IPS-18a (cell line): Measurements from ENCODE around the gene PRR9.

Experiments used
- H3K27ac ChIP-seq: one replicate; pipeline ENCODE4 v1.5.1; 2013; ENCODE audit warnings: low read length
- H3K27me3 ChIP-seq: one replicate; pipeline ENCODE4 v1.6.1; 2013; ENCODE audit warnings: mild to moderate bottlenecking, low read length; ENCODE audit not compliant: control insufficient read depth, insufficient read depth
- H3K36me3 ChIP-seq: one replicate; pipeline ENCODE4 v1.6.1; 2013; ENCODE audit warnings: low read depth, low read length; ENCODE audit not compliant: control insufficient read depth
- H3K4me1 ChIP-seq: one replicate; pipeline ENCODE4 v1.6.1; 2013; ENCODE audit warnings: low read depth, low read length; ENCODE audit not compliant: control insufficient read depth
- H3K4me3 ChIP-seq: one replicate; pipeline ENCODE4 v1.5.1; 2013; ENCODE audit warnings: low read length
- H3K9ac ChIP-seq: one replicate; pipeline ENCODE4 v1.6.1; 2013; ENCODE audit warnings: mild to moderate bottlenecking, low read length, moderate library complexity
- H3K9me3 ChIP-seq: one replicate; pipeline ENCODE4 v1.6.1; 2013; ENCODE audit warnings: low read depth, low read length; ENCODE audit not compliant: control insufficient read depth

Gene PRR9

GRCh38 chr1:153251988-153252387 lies 34.6 kb downstream of the PRR9 start:
- no peaks in the 10 kb centered on the region for H3K36me3 ChIP-seq
- no peaks in the 10 kb centered on the region for H3K27me3 ChIP-seq
- no peak overlapping the region for H3K4me3 ChIP-seq
- no peaks in the 10 kb centered on the region for H3K4me1 ChIP-seq
- H3K9me3 ChIP-seq, result no peaks in the 10 kb centered on the region
- H3K27ac ChIP-seq, result no peak overlapping the region
- no peak overlapping the region for H3K9ac ChIP-seq

- Histone ChIP-seq H3K4me3 (no peak overlapping the region), H3K27me3 (no peaks in the 10 kb centered on the region), H3K9me3 (no peaks in the 10 kb centered on the region), H3K36me3 (no peaks in the 10 kb centered on the region), H3K9ac (no peak overlapping the region), H3K27ac (no peak overlapping the region), H3K4me1 (no peaks in the 10 kb centered on the region)
These were observed 35.7 kb downstream of the PRR9 start for GRCh38 chr1:153253076-153253475.

DNA sequence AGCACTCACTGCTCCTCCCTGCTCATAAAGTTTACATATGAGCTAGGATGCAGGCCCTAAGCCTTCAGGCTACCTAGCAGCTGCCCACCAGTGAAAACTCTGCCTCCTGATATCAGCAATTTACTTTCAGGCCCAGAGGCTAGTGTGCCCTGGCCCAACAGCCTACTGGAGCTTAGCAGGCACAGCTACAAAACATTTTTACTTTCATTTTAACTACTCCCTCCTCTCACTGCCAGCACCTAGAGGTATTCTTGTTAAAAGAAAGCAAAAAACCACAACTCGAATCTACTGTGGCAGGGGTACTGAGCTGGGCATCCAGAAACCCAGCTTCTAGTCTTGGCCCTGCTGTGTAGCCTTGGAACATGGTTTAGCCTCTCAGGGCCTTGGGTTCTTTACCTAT lies 36.3 kb downstream of the PRR9 start:
- no peaks in the 10 kb centered on the region for H3K9me3 ChIP-seq
- no peak overlapping the region for H3K4me3 ChIP-seq
- no peaks in the 10 kb centered on the region for H3K4me1 ChIP-seq
- H3K27ac ChIP-seq, result no peak overlapping the region
- H3K36me3 ChIP-seq, result no peaks in the 10 kb centered on the region
- no peak overlapping the region for H3K9ac ChIP-seq
- peaks cover 3% of the 10 kb centered on the region for H3K27me3 ChIP-seq

GRCh38 chr1:153259387-153259786 lies 42.0 kb downstream of the PRR9 start, which contains the start of gene LORICRIN:
LORICRIN (plus strand) TSS chr1:153259687; CDS start chr1:153260950, 1,263 bp downstream.
- no peaks in the 10 kb centered on the region for H3K36me3 ChIP-seq
- peaks cover 51% of the 10 kb centered on the region for H3K27me3 ChIP-seq
- no peak within 1 kb of the TSS for H3K9ac ChIP-seq
- no peaks in the 10 kb centered on the region for H3K9me3 ChIP-seq
- peak within 1 kb of the TSS; percentile 29 for H3K4me3 ChIP-seq
- no peak within 1 kb of the TSS for H3K27ac ChIP-seq
- H3K4me1 ChIP-seq, result peaks cover 4% of the 10 kb centered on the region

GRCh38 chr1:153260585-153261280 lies 43.3 kb downstream of the PRR9 start:
- H3K4me3 ChIP-seq, result peak overlapping the region; percentile 60

DNA sequence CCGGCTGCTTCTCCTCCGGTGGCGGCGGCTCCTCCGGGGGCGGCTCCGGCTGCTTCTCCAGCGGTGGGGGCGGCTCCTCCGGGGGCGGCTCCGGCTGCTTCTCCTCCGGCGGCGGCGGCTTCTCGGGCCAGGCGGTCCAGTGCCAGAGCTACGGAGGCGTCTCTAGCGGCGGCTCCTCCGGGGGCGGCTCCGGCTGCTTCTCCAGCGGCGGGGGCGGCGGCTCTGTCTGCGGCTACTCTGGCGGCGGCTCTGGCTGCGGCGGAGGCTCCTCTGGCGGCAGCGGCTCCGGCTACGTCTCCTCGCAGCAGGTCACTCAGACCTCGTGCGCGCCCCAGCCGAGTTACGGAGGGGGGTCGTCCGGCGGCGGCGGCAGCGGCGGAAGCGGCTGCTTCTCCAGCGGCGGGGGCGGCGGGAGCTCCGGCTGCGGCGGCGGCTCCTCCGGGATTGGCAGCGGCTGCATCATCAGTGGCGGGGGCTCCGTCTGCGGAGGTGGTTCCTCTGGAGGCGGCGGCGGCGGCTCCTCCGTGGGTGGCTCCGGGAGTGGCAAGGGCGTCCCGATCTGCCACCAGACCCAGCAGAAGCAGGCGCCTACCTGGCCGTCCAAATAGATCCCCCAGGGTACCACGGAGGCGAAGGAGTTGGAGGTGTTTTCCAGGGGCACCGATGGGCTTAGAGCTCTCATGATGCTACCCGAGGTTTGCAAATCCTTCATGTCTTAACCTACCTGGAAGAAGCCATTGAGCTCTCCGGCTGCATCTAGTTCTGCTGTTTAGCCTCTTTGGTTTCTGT lies 44.1 kb downstream of the PRR9 start:
- Histone ChIP-seq H3K27ac (no peak overlapping the region), H3K27me3 (peaks cover 51% of the 10 kb centered on the region), H3K4me3 (peak overlapping the region; percentile 60), H3K9me3 (no peaks in the 10 kb centered on the region), H3K4me1 (peaks cover 4% of the 10 kb centered on the region), H3K36me3 (no peaks in the 10 kb centered on the region), H3K9ac (no peak overlapping the region)

More at GRCh38 chr1:153260585-153261280, 43.3 kb downstream of the PRR9 start:
- H3K9ac ChIP-seq, result no peak overlapping the region
- H3K4me1 ChIP-seq, result peaks cover 4% of the 10 kb centered on the region
- no peaks in the 10 kb centered on the region for H3K9me3 ChIP-seq
- no peak overlapping the region for H3K27ac ChIP-seq
- H3K27me3 ChIP-seq, result peaks cover 51% of the 10 kb centered on the region
- H3K36me3 ChIP-seq, result no peaks in the 10 kb centered on the region

GRCh38 chr1:153262070-153262366 lies 44.6 kb downstream of the PRR9 start:
- H3K27me3 ChIP-seq, result peaks cover 51% of the 10 kb centered on the region
- H3K4me1 ChIP-seq, result peaks cover 4% of the 10 kb centered on the region
- H3K4me3 ChIP-seq, result peak overlapping the region; percentile 60
- no peaks in the 10 kb centered on the region for H3K36me3 ChIP-seq
- H3K9me3 ChIP-seq, result no peaks in the 10 kb centered on the region
- no peak overlapping the region for H3K9ac ChIP-seq
- no peak overlapping the region for H3K27ac ChIP-seq

GRCh38 chr1:153262462-153263157 lies 45.2 kb downstream of the PRR9 start:
- no peaks in the 10 kb centered on the region for H3K36me3 ChIP-seq
- no peak overlapping the region for H3K27ac ChIP-seq
- H3K27me3 ChIP-seq, result peaks cover 51% of the 10 kb centered on the region
- H3K9me3 ChIP-seq, result no peaks in the 10 kb centered on the region
- H3K4me1 ChIP-seq, result peaks cover 4% of the 10 kb centered on the region
- H3K4me3 ChIP-seq, result peak overlapping the region; percentile 60
- H3K9ac ChIP-seq, result no peak overlapping the region

DNA sequence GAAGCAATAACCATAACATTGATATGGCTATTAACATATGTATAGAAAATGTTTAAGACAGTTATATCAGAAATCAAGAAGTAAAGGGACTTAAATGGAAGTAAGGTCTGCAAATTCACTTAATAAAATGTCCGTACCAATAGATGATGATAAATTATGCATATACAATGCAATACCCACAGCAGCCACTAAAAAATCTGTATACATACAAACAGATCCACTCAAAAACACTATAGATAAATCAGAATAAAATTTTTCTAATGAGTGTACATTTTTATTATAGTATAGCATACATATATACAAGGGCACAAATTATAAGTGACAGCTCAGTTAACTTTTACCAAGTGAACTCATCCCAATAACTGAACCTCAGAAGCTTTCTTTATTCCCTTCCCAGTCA lies 48.1 kb downstream of the PRR9 start:
- Histone ChIP-seq H3K9ac (no peak overlapping the region), H3K9me3 (no peaks in the 10 kb centered on the region), H3K4me1 (peaks cover 4% of the 10 kb centered on the region), H3K27me3 (peaks cover 30% of the 10 kb centered on the region), H3K36me3 (no peaks in the 10 kb centered on the region), H3K4me3 (no peak overlapping the region), H3K27ac (no peak overlapping the region)
